ENCODE results near the gene SKAP1. TPM values are rescaled to one million over a fixed set of nuclear protein-coding genes. Genes with fewer than 3 reads are reported as not detected.
A peak's percentile ranks its signal among the peaks of the same experiment; 100 is the strongest.

SKAP1 gene
- polyA plus RNA-seq, 3 donors = 0.13 to 1.0 (median 0.52) TPM

DNA sequence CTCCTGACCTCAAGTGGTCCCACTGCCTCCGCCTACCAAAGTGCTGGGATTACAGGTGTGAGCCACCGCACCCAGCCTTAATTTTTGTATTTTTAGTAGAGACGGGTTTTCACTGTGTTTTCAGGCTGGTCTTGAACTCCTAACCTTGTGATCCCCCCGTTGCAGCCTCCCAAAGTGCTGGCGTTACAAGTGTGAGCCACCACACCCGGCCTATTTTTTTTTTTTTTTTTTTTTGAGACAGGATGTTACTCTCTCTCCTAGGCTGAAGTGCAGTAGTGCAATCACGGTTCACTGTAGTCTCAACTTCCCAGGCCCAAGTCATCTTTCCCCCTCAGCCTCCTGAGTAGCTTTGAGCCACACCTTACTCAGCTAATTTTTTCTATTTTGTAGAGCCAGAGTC is 325.6 kb downstream of the SKAP1 start:
- Histone ChIP-seq H2AFZ (ENCODE audit: insufficient read depth, low read depth, low read length, poor library complexity, severe bottlenecking) (no peak overlapping the region), H3K36me3 (replicated peaks in 1 of 2; ENCODE audit: control insufficient read depth in 1 of 2, insufficient read depth in 2 of 2, low read length in 2 of 2) (no peaks in the 10 kb centered on the region), H3K27ac (ENCODE audit: low read depth in 1 of 2, low read length in 2 of 2) (no peak overlapping the region), H3K4me2 (replicated peaks; ENCODE audit: extremely low read depth, low read length, poor library complexity, severe bottlenecking) (no peak overlapping the region), H3K4me3 (replicated peaks in 1 of 3; ENCODE audit: low read depth in 2 of 3, low read length in 3 of 3) (no peak overlapping the region), H3K79me2 (ENCODE audit: insufficient read depth, low read length) (peaks cover 41% of the 10 kb centered on the region), H3K9ac (ENCODE audit: insufficient read depth, low read length, poor library complexity, severe bottlenecking) (no peak overlapping the region), H3K9me3 (replicated peaks in 1 of 2; ENCODE audit: control insufficient read depth in 1 of 2, insufficient read depth in 1 of 2, low read length in 2 of 2) (peaks cover 0 to 6% of the 10 kb centered on the region in 2 donors), H4K20me1 (ENCODE audit: insufficient read depth, low read length) (peaks cover 13% of the 10 kb centered on the region), H3K27me3 (ENCODE audit: control insufficient read depth in 2 of 2, insufficient read depth in 2 of 2, low read length in 2 of 2) (no peaks in the 10 kb centered on the region), H3K4me1 (ENCODE audit: control insufficient read depth in 1 of 2, insufficient read depth in 2 of 2, low read length in 2 of 2) (peaks cover 56 to 71% of the 10 kb centered on the region in 2 donors)
- TF ChIP-seq, protein P1, sequence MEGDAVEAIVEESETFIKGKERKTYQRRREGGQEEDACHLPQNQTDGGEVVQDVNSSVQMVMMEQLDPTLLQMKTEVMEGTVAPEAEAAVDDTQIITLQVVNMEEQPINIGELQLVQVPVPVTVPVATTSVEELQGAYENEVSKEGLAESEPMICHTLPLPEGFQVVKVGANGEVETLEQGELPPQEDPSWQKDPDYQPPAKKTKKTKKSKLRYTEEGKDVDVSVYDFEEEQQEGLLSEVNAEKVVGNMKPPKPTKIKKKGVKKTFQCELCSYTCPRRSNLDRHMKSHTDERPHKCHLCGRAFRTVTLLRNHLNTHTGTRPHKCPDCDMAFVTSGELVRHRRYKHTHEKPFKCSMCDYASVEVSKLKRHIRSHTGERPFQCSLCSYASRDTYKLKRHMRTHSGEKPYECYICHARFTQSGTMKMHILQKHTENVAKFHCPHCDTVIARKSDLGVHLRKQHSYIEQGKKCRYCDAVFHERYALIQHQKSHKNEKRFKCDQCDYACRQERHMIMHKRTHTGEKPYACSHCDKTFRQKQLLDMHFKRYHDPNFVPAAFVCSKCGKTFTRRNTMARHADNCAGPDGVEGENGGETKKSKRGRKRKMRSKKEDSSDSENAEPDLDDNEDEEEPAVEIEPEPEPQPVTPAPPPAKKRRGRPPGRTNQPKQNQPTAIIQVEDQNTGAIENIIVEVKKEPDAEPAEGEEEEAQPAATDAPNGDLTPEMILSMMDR (IDR thresholded peaks at IDR 0.05) = no peak
- WGBS (ENCODE audit: insufficient coverage) = 80% methylated on average over 5 of the region's 7 CpGs
- H3K27ac Mint-ChIP-seq = no peak overlapping the region
- peaks cover 0 to 11% (median 0%) of the 10 kb centered on the region in 3 donors for H3K27me3 Mint-ChIP-seq (ENCODE audit: low read depth in 3 of 3)
- H3K36me3 Mint-ChIP-seq = no peaks in the 10 kb centered on the region
- intact Hi-C loops (cut with micrococcal nuclease) = loop anchor here in 1 of 2 donors (5.0 to 10.0 kb wide), 2 partner anchors 57 to 130 kb away; partner anchors contain the start of genes CDK5RAP3 and NFE2L1
- peaks cover 0 to 13% (median 7%) of the 10 kb centered on the region in 7 donors for H3K9me3 Mint-ChIP-seq
- DNase-seq = no peak
- H3K4me3 Mint-ChIP-seq = no peak overlapping the region
- H3K4me1 Mint-ChIP-seq = peaks cover 61% of the 10 kb centered on the region

DNA sequence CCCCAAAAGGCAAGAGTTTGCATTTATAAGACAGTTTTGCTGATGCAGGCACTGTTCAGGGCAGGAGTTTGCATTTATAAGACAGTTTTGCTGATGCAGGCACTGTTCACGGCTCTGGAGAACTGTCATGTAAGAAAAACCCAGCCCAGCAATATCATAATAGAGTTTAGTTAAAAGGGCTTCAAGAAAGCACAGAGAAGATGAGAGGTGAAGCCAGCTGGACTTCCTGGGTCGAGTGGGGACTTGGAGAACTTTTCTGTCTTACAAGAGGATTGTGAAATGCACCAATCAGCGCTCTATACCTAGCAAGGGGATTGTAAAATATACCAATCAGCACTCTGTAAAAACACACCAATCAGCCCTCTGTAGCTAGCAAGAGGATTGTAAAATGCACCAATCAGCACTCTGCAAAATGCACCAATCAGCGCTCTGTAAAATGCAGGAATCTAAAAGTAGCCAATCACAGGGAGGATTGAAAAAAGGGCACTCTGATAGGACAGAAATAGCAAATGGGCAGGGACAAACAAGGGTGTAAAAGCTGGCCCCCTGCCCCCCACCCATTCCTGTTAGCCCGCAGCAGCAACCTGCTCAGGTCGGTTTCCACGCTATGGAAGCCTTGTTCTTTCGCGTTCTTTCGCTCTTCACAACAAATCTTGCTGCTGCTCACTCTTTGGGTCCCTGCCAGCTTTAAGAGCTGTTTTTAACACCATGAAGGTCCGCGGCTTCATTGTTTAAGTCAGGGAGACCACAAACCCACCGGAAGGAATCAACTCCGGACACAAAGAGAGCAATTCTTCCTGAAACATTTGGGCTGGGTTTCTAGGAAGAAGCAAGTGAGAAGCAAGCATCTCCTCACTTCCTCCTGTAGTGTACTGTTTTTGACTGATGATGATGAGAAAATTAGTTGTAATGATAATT is 327.0 kb downstream of the SKAP1 start:
- Histone ChIP-seq H3K4me2 (replicated peaks; ENCODE audit: extremely low read depth, low read length, poor library complexity, severe bottlenecking) (peak overlapping the region; percentile 58), H4K20me1 (ENCODE audit: insufficient read depth, low read length) (peaks cover 12% of the 10 kb centered on the region), H3K4me3 (replicated peaks in 1 of 3; ENCODE audit: low read depth in 2 of 3, low read length in 3 of 3) (peak overlapping the region in 1 of 3 experiments; percentile 86), H2AFZ (ENCODE audit: insufficient read depth, low read depth, low read length, poor library complexity, severe bottlenecking) (peak overlapping the region; percentile 57), H3K27ac (ENCODE audit: low read depth in 1 of 2, low read length in 2 of 2) (peak overlapping the region; percentile 40 to 54), H3K79me2 (ENCODE audit: insufficient read depth, low read length) (peaks cover 41% of the 10 kb centered on the region), H3K9ac (ENCODE audit: insufficient read depth, low read length, poor library complexity, severe bottlenecking) (no peak overlapping the region), H3K4me1 (ENCODE audit: control insufficient read depth in 1 of 2, insufficient read depth in 2 of 2, low read length in 2 of 2) (peaks cover 44 to 58% of the 10 kb centered on the region in 2 donors), H3K36me3 (replicated peaks in 1 of 2; ENCODE audit: control insufficient read depth in 1 of 2, insufficient read depth in 2 of 2, low read length in 2 of 2) (no peaks in the 10 kb centered on the region), H3K9me3 (replicated peaks in 1 of 2; ENCODE audit: control insufficient read depth in 1 of 2, insufficient read depth in 1 of 2, low read length in 2 of 2) (peaks cover 0 to 6% of the 10 kb centered on the region in 2 donors), H3K27me3 (ENCODE audit: control insufficient read depth in 2 of 2, insufficient read depth in 2 of 2, low read length in 2 of 2) (no peaks in the 10 kb centered on the region)
- DNase-seq = peak; percentile 37 to 63 (median 40)
- 0% methylated on average over 8 of the region's 14 CpGs for WGBS (ENCODE audit: insufficient coverage)
- Mint-ChIP-seq H3K27ac (peak overlapping the region; percentile 55 to 84 (median 74)), H3K4me3 (peak overlapping the region; percentile 66 to 80), H3K9me3 (peaks cover 0 to 13% (median 7%) of the 10 kb centered on the region in 7 donors), H3K36me3 (peaks cover 0 to 3% of the 10 kb centered on the region in 2 donors), H3K27me3 (ENCODE audit: low read depth in 3 of 3) (peaks cover 0 to 9% (median 0%) of the 10 kb centered on the region in 3 donors), H3K4me1 (peaks cover 48% of the 10 kb centered on the region)
- intact Hi-C loops (cut with micrococcal nuclease) = loop anchor here in 1 of 2 donors (5.0 to 10.0 kb wide), 2 partner anchors 56 to 128 kb away; partner anchors contain the start of genes CDK5RAP3 and NFE2L1
- TF ChIP-seq, protein P1 (IDR thresholded peaks at IDR 0.05) = no peak
